Mesothelial cell of epicardium (in vitro differentiated cells): ENCODE measurements around the gene TMED7. TPM values are rescaled to one million over a fixed set of nuclear protein-coding genes. Genes with fewer than 3 reads are reported as not detected.

Experiments
- DNase-seq, 2 experiments: peaks; one replicate each; pipeline ENCODE4 v3.0.0; 2021; ENCODE audit warnings: low spot score in 2 of 2; ENCODE audit not compliant: unreplicated experiment in 2 of 2
- H3K27ac Mint-ChIP-seq: 2 replicates; pipeline ENCODE4 v1.8.0; 2021; ENCODE audit warnings: mixed read lengths
- H3K27me3 Mint-ChIP-seq: 2 replicates; pipeline ENCODE4 v1.8.0; 2021; ENCODE audit warnings: low read depth, mixed read lengths
- H3K36me3 Mint-ChIP-seq: 2 replicates; pipeline ENCODE4 v1.8.0; 2021; ENCODE audit warnings: mixed read lengths
- H3K4me1 Mint-ChIP-seq: 2 replicates; pipeline ENCODE4 v1.8.0; 2021; ENCODE audit warnings: mixed read lengths
- H3K4me3 Mint-ChIP-seq: 2 replicates; pipeline ENCODE4 v1.8.0; 2021; ENCODE audit warnings: mild to moderate bottlenecking, moderate library complexity, mixed read lengths
- H3K9me3 Mint-ChIP-seq: 2 replicates; pipeline ENCODE4 v1.8.0; 2021; ENCODE audit warnings: mixed read lengths
- total RNA-seq: library from RNA; stranded (reverse); gene quantifications from 3 replicates; pipeline ENCODE4 v1.2.1, GENCODE V29; 2021
- TF ChIP-seq, protein P1 (sequence below): fragments of 200-600 bp; sonication (generic); IDR thresholded peaks from one replicate; pipeline ENCODE4 v1.5.0; 2021; ENCODE audit warnings: antibody characterized with exemption; ENCODE audit not compliant: unreplicated experiment

TMED7 gene
- total RNA-seq, 1 donor from 2014 or later = 73.3 TPM

DNA sequence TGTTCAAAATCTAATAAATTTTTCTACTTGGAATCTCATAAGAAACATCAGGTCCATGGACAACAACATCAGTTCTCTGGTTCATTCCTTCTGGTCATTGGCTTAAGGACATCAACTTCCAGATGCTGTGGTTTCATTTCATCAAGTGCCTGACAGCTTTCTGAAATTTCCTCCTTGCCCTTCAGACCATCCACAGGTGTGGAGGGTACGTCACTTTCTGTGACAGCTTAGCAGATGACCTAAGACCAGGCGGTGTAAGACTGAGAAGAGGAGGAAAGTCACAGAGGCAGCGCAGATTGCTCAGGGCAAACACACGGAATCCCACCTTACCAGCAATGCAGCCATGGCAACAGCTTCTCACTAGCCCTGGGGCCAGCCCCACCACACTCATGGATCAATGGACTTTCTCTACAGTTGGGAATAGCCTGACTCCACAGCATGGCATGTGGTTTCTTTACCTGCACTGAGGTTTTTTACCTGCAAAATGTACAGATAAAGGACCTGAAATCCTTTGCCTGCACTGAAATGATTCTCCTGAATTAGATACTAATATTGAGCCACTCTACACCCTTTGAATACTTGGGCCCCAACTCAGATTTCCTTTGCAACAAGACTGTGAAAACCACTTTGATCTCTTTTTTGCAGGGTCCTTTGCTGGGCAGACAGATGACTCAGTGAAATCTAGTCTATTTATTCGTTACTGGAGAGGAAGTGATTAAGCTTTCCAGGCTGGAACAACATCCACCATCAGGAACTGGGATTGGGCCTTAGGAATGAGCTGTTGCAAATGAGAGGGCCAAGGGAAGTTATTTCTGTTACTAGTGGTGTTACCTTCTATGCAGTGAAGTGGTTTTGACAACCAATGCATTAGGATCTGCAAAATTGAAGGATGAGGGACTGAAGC is 50.4 kb downstream of the TMED7 start:
- H3K9me3 Mint-ChIP-seq = peaks cover 9% of the 10 kb centered on the region
- H3K27me3 Mint-ChIP-seq = peaks cover 1% of the 10 kb centered on the region
- peaks cover 3% of the 10 kb centered on the region for H3K36me3 Mint-ChIP-seq
- no peaks in the 10 kb centered on the region for H3K4me1 Mint-ChIP-seq
- no peak overlapping the region for H3K27ac Mint-ChIP-seq
- DNase-seq = no peak
- TF ChIP-seq, protein P1, sequence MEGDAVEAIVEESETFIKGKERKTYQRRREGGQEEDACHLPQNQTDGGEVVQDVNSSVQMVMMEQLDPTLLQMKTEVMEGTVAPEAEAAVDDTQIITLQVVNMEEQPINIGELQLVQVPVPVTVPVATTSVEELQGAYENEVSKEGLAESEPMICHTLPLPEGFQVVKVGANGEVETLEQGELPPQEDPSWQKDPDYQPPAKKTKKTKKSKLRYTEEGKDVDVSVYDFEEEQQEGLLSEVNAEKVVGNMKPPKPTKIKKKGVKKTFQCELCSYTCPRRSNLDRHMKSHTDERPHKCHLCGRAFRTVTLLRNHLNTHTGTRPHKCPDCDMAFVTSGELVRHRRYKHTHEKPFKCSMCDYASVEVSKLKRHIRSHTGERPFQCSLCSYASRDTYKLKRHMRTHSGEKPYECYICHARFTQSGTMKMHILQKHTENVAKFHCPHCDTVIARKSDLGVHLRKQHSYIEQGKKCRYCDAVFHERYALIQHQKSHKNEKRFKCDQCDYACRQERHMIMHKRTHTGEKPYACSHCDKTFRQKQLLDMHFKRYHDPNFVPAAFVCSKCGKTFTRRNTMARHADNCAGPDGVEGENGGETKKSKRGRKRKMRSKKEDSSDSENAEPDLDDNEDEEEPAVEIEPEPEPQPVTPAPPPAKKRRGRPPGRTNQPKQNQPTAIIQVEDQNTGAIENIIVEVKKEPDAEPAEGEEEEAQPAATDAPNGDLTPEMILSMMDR = no peak
- no peak overlapping the region for H3K4me3 Mint-ChIP-seq

DNA sequence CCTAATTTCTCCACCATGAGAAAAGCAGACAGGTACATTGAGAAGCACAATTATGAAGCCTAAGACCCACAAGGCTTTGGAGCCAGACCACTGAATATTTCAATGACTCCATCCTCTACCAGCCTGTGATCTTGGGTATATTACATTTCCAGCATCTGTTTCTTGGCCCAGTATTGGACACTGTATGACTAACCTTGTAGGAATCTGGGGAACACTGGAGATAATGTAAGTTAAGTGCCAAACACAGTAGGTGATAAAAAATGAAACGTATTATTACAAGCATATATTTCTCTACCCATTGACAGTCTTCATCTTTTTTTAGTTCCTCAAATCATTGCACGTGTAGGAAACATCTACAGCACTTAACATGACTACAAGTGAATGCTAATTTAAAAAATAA is 52.7 kb downstream of the TMED7 start:
- TF ChIP-seq, protein P1 = no peak
- peaks cover 1% of the 10 kb centered on the region for H3K27me3 Mint-ChIP-seq
- H3K4me3 Mint-ChIP-seq = no peak overlapping the region
- DNase-seq = no peak
- H3K4me1 Mint-ChIP-seq = no peaks in the 10 kb centered on the region
- peaks cover 9% of the 10 kb centered on the region for H3K9me3 Mint-ChIP-seq
- H3K27ac Mint-ChIP-seq = no peak overlapping the region
- H3K36me3 Mint-ChIP-seq = peaks cover 3% of the 10 kb centered on the region

DNA sequence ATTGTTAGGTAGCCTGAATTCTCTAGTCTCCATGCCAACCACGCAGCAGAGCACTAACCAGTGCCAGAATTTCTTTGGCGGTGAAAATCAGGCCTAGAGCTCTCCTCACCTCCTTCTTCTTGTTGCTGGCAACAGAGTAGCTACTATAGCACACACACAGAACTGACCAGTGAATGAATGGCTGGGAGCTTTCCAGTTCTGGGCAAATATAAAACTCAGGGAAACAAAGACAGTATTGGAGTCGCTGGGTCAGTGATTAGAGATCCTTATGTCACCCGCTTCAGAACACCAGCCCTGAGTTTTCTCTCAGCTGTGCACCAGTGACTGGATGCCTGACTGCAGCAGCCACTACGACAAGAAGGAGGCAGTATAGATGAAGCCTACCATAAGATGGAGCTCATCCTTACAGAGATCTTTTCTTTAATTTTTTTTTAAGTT is 54.4 kb downstream of the TMED7 start:
- no peak for DNase-seq
- TF ChIP-seq, protein P1 = no peak
- no peaks in the 10 kb centered on the region for H3K4me1 Mint-ChIP-seq
- H3K27ac Mint-ChIP-seq = no peak overlapping the region
- H3K9me3 Mint-ChIP-seq = no peaks in the 10 kb centered on the region
- H3K4me3 Mint-ChIP-seq = no peak overlapping the region
- peaks cover 1% of the 10 kb centered on the region for H3K27me3 Mint-ChIP-seq
- H3K36me3 Mint-ChIP-seq = no peaks in the 10 kb centered on the region

DNA sequence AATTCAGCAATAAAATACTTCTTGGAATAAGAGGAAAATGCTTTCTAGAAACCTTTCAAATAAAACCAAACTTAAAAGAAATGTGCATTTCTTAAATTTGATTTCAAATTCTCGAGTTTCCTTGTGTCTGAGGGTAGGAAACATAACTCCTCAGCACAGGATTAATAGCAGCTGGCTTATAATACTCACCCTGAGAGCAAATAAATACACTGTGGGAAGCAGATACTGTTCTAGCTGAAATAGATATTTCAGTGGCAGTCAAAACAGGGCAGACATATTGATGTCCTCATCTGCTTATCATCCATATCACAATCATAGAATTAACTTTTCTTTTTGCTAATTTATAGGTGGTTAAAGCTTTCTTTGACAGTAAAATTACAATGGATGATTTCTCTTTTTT is 57.2 kb downstream of the TMED7 start:
- no peaks in the 10 kb centered on the region for H3K9me3 Mint-ChIP-seq
- no peaks in the 10 kb centered on the region for H3K36me3 Mint-ChIP-seq
- no peaks in the 10 kb centered on the region for H3K4me1 Mint-ChIP-seq
- TF ChIP-seq, protein P1 = no peak
- no peak for DNase-seq
- H3K27me3 Mint-ChIP-seq = peaks cover 1% of the 10 kb centered on the region
- H3K4me3 Mint-ChIP-seq = no peak overlapping the region
- H3K27ac Mint-ChIP-seq = no peak overlapping the region

DNA sequence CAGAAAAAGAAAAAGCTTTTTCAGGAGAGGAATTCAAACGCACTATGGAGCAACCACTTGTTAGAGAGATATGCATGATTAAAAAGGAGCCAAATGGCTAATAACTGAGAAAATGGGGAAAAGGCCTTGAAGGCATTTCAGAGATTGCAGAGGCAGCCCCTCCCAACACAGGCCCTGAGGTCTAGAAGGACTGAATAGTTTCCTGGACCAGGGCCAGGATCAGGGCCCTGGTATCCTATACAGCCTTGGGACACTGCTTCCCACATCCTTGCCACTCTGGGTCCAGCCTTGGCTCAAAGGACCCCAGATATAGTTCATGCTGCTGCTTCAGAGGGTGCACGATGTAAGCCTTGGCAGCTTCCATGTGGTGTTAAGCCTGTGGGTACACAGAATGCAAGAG is 60.6 kb downstream of the TMED7 start:
- no peak overlapping the region for H3K4me3 Mint-ChIP-seq
- H3K27me3 Mint-ChIP-seq = no peaks in the 10 kb centered on the region
- DNase-seq = no peak
- no peaks in the 10 kb centered on the region for H3K4me1 Mint-ChIP-seq
- peaks cover 7% of the 10 kb centered on the region for H3K9me3 Mint-ChIP-seq
- H3K36me3 Mint-ChIP-seq = no peaks in the 10 kb centered on the region
- H3K27ac Mint-ChIP-seq = no peak overlapping the region
- TF ChIP-seq, protein P1 = no peak

Other genes with a start within 250 kb of the TMED7 start
- gene FEM1C, start 81.3 kb downstream of the TMED7 start, total RNA-seq = 15.2 to 15.9 TPM (median 15.5 TPM) in 3 replicates
- gene TICAM2, start 23.6 kb downstream of the TMED7 start, total RNA-seq = 1.6 to 2.1 TPM (median 1.6 TPM) in 3 replicates
- 9.9 to 13.1 TPM (median 11.8 TPM) in 3 replicates for gene CDO1, start 190.6 kb upstream of the TMED7 start, total RNA-seq
- 40.2 to 46.7 TPM (median 43.0 TPM) in 3 replicates for gene ATG12, start 215.5 kb upstream of the TMED7 start, total RNA-seq
- gene AP3S1, start 215.9 kb upstream of the TMED7 start, total RNA-seq = 52.1 to 56.0 TPM (median 52.3 TPM) in 3 replicates